Heart left ventricle (tissue), 16 donors: Measurements from ENCODE around the gene KRTAP16-1. TPM values are rescaled to one million over a fixed set of nuclear protein-coding genes. Genes with fewer than 3 reads are reported as not detected.

ENCODE experiments used
- ATAC-seq, 4 donors: fragments of 200-7000 bp; cut with Tn5 transposase; one replicate each; pipeline ENCODE4 v1.9.1; 2020 to 2022; ENCODE audit warnings: moderate library complexity in 4 of 4, mild to moderate bottlenecking in 3 of 4, moderate number of reproducible peaks in 1 of 4
- DNase-seq, 5 donors: peaks; one replicate each; pipeline ENCODE4 v3.0.0-alpha.2; 2020
- H3K27ac ChIP-seq, 12 donors: fragments of 200-600 bp; sonication (generic) in 4 of 12; one replicate each; pipeline versions ENCODE4 v1.5.0 to v1.8.0; 2016 to 2022; ENCODE audit warnings: mild to moderate bottlenecking in 2 of 12
- H3K27me3 ChIP-seq, 9 donors: fragments of 200-600 bp; sonication (generic) in 2 of 9; one replicate each; pipeline versions ENCODE4 v1.5.1 to v1.8.0; 2016 to 2022; ENCODE audit warnings: mild to moderate bottlenecking in 3 of 9
- H3K36me3 ChIP-seq, 9 donors: fragments of 200-600 bp; sonication (generic) in 2 of 9; one replicate each; pipeline versions ENCODE4 v1.5.0 to v1.8.0; 2018 to 2022; ENCODE audit warnings: mild to moderate bottlenecking in 2 of 9
- H3K4me1 ChIP-seq, 12 donors: fragments of 200-600 bp; sonication (generic) in 4 of 12; one replicate each; pipeline versions ENCODE4 v1.5.0 to v1.8.0; 2016 to 2022; ENCODE audit warnings: mild to moderate bottlenecking in 3 of 12
- H3K4me3 ChIP-seq, 12 donors: fragments of 200-600 bp; sonication (generic) in 4 of 12; one replicate each; pipeline versions ENCODE4 v1.5.0 to v1.8.0; 2017 to 2022; ENCODE audit warnings: mild to moderate bottlenecking in 9 of 12, moderate library complexity in 4 of 12
- H3K9me3 ChIP-seq, 12 donors: fragments of 200-600 bp; sonication (generic) in 4 of 12; one replicate each; pipeline versions ENCODE4 v1.5.0 to v1.8.0; 2016 to 2022; ENCODE audit warnings: mild to moderate bottlenecking in 1 of 12
- POLR2A ChIP-seq, 2 donors: fragments of 450-650 bp; IDR thresholded peaks; one replicate each; pipeline ENCODE4 v1.6.1; 2017; ENCODE audit warnings: antibody characterized with exemption in 2 of 2, mild to moderate bottlenecking in 2 of 2, moderate library complexity in 2 of 2
- WGBS, 4 donors: extraction: QIAGEN DNeasy Blood & Tissue Kit in 2 of 4; methylation state at CpG; one replicate each; pipeline versions ENCODE4 v1.1.5 to v1.1.7; 2013 to 2018; 5-methylcytosine and 5-hydroxymethylcytosine counted together
- intact Hi-C, 10 donors: fragments of 100-400 bp; cut with DNase I; formaldehyde crosslinking; loops; one replicate each; pipeline versions ENCODE4 v1.11.1 to v1.14.2; 2022
- polyA plus RNA-seq, 2 donors: library from polyadenylated mRNA; stranded (reverse); fragments of 200-250 nt; gene quantifications; one replicate each; pipeline ENCODE4 v1.2.3, GENCODE V29; 2013
- total RNA-seq, 9 donors: library from RNA; depleted of rRNA in 2 of 9; stranded (reverse); fragments of >200 nt in 2 of 9; fragmentation: NEBNext Ultra II Directional in 3 of 9; extraction: Animal tissue kit (Norgen Biotek cat#: 25700) in 3 of 9; gene quantifications; one replicate each; pipeline versions ENCODE4 v1.1.0 to v1.2.4, GENCODE V29; 2016 to 2023
- TF ChIP-seq, protein P1 (sequence below), 12 donors: fragments of 200-600 bp; sonication (generic) in 4 of 12; IDR thresholded peaks; one replicate each; pipeline versions ENCODE4 v1.5.0 to v1.8.0; 2018 to 2022; ENCODE audit warnings: antibody characterized with exemption in 12 of 12, mild to moderate bottlenecking in 5 of 12
- donor health status: ischemic (EF 13 %, LVEDD 7.1; RV severe dilation, severe dysfunction).
- donor health status: healthy with polysubstance abuse.
- donor health status: DM: no; HTN: yes; CAD: no.
- donor health status: DM: no; HTN: no; CAD: no.
- donor health status: ischemic (EF 25% LVEDD 6.9; RV normal size, moderate dysfunction).
- donor health status: ischemic (EF 25% LVEDD 5.7; RV mildly dilated, moderate dysfunction).
- donor health status: healthy.
- donor health status: DM: yes; HTN: yes; CAD: no.
- donor health status: ischemic (EF 35%, LVEDD 5.7; RV mildly dilated, moderate dysfunction).
- donor health status: nonischemic (EF 11% LVEDD 7.7; RV severe dilation, severe dysfunction).
- donor health status: DM: yes; HTN: yes; CAD: no.
- donor health status: PGD.
- donor health status: ischemic (EF 29% LVEDD 5.4; RV normal size, mild dysfunction).
- donor health status: nonischemic (EF 23%, LVEDD 6.1; RV moderate dilation, normal function).

The KRTAP16-1 gene
- total and polyA plus RNA-seq, 11 donors, result not detected

DNA sequence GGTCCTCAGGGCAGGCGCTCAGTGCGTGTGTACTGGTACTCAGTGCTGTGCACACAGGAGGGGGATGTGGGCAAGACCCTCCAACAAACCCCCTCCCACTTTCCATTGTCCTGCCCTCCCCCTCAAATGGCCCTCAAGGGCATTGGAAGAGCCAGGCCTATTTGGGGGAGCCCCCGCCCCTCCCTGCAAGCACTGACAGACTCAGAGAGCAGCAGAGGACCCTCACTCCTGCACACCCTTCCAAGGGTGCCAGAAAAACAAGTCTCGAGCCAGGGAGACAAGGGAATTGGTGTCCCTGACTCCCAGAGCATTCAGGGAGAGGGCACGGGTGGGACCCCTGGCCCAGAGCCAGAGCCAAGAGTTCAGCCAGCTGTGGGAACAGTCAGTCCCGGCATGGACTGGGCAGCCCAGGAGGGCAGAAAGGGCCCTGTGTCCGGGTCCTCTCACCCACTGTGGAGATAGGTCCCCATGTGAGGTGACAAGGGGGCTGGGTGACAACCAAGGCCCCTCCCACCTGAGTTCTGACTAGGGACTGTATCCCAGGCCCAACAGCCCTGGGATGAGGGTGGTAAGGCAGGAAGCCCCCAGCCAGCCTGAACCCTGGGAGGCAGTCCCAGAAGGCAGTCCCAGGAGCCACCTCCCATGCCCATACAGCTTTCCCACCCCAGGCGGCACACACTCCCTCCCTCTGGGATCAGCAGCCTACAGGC lies 18.5 kb upstream of the KRTAP16-1 start:
- TF ChIP-seq, protein P1, sequence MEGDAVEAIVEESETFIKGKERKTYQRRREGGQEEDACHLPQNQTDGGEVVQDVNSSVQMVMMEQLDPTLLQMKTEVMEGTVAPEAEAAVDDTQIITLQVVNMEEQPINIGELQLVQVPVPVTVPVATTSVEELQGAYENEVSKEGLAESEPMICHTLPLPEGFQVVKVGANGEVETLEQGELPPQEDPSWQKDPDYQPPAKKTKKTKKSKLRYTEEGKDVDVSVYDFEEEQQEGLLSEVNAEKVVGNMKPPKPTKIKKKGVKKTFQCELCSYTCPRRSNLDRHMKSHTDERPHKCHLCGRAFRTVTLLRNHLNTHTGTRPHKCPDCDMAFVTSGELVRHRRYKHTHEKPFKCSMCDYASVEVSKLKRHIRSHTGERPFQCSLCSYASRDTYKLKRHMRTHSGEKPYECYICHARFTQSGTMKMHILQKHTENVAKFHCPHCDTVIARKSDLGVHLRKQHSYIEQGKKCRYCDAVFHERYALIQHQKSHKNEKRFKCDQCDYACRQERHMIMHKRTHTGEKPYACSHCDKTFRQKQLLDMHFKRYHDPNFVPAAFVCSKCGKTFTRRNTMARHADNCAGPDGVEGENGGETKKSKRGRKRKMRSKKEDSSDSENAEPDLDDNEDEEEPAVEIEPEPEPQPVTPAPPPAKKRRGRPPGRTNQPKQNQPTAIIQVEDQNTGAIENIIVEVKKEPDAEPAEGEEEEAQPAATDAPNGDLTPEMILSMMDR (IDR thresholded peaks at IDR 0.05), result no peak
- TF ChIP-seq POLR2A (IDR thresholded peaks at IDR 0.05), result no peak
- Histone ChIP-seq H3K9me3 (no peaks in the 10 kb centered on the region), H3K27me3 (peaks cover 0 to 10% (median 0%) of the 10 kb centered on the region in 9 donors), H3K4me1 (no peaks in the 10 kb centered on the region), H3K4me3 (no peak overlapping the region), H3K36me3 (no peaks in the 10 kb centered on the region), H3K27ac (no peak overlapping the region)
- WGBS, 4 donors, result 74 to 91% (median 76%) methylated on average over 5 to 8 of the region's 8 CpGs
- ATAC-seq (no peak), DNase-seq (no peak)
- intact Hi-C loops, result loop anchor here in 7 of 10 donors (2.0 to 10.0 kb wide), 7 partner anchors 63 to 523 kb away; partner anchors contain the start of gene KRTAP9-6 (in 1 of the 7)

DNA sequence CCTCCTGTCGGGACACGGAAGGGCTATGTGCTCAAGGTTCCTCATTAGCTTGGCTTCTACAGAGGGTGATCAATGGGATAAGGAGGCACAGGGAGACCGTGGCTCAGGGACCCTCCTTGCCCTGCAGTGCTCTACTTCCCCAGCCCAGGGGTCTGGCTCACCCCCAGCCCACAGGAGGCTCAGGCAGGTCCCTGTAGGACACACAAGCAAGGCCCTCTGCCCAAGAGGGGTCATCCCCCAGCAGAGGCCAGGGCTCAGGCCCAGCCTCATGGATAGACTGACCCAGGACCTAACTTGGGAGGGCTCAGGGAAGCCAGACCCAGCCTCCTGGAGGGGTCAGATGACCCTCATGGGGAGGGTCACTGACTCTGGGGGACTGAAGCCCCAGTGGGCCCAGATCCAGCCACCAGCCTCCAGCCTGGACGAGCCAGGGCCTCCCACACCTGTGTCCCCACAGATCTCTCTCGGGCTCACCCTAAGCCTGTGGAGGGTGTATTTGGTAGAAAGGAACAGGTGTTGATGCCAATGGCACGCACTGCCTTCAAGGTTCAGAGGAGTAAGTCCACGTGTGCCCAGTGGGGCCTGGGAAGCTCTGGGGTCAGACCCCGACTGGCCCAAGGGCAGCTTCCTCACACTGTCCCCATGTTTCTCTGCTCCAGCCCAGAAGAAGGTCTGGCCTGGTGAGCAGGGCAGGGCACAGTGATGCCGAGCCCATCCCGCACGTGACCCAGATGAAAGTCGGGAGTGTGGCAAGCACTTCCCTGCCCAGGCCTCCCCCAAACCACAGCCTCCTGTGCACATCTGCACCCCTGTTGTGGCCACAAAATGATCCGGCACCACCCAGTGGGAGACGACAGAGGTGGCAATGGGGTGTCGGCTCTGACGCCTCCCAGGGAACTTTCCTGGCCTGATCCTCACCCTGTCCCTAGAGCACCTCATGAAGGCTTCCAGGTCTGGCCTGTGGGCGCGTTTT lies 17.4 kb upstream of the KRTAP16-1 start:
- Histone ChIP-seq H3K9me3 (no peaks in the 10 kb centered on the region), H3K4me1 (no peaks in the 10 kb centered on the region), H3K27me3 (peaks cover 0 to under 1% (median 0%) of the 10 kb centered on the region in 9 donors), H3K27ac (no peak overlapping the region), H3K4me3 (no peak overlapping the region), H3K36me3 (no peaks in the 10 kb centered on the region)
- TF ChIP-seq POLR2A (IDR thresholded peaks at IDR 0.05), result no peak
- DNase-seq (no peak), ATAC-seq (no peak)
- intact Hi-C loops, result loop anchor here in 6 of 10 donors (5.0 to 10.0 kb wide), 6 partner anchors 62 to 522 kb away; partner anchors contain the start of gene KRTAP9-6 (in 1 of the 6)
- WGBS, 4 donors, result 79 to 87% (median 84%) methylated on average over 10 to 18 of the region's 18 CpGs

DNA sequence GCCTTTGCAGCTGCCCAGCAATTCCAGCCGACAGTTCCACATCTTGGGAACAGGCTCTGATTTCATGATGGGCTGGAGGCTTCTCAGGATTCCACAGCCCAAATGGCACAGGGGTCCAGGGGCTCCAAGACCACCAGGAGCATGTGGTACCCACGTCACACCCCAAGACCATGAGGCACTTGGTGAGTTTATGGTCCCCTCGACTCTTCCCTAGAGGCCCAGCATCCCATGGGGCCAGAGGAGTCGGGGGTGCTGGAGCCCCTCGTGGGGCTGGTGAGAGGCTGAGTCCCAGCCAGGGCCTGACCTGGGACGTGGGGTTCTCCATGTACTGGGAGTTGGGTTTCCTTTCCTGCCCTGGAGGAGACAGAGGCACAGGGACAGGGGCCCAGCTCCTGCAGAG lies 16.5 kb upstream of the KRTAP16-1 start:
- Histone ChIP-seq H3K27me3 (no peaks in the 10 kb centered on the region), H3K36me3 (no peaks in the 10 kb centered on the region), H3K9me3 (peaks cover 0 to under 1% (median 0%) of the 10 kb centered on the region in 12 donors), H3K4me1 (no peaks in the 10 kb centered on the region), H3K27ac (no peak overlapping the region), H3K4me3 (no peak overlapping the region)
- no peak for TF ChIP-seq POLR2A (IDR thresholded peaks at IDR 0.05)
- TF ChIP-seq, protein P1 (IDR thresholded peaks at IDR 0.05), result no peak
- intact Hi-C loops, result loop anchor here in 6 of 10 donors (5.0 to 10.0 kb wide), 6 partner anchors 61 to 521 kb away; partner anchors contain the start of gene KRTAP9-6 (in 1 of the 6)
- DNase-seq (no peak), ATAC-seq (no peak)
- WGBS, 4 donors, result 76 to 89% (median 79%) methylated on average over 3 to 6 of the region's 6 CpGs

DNA sequence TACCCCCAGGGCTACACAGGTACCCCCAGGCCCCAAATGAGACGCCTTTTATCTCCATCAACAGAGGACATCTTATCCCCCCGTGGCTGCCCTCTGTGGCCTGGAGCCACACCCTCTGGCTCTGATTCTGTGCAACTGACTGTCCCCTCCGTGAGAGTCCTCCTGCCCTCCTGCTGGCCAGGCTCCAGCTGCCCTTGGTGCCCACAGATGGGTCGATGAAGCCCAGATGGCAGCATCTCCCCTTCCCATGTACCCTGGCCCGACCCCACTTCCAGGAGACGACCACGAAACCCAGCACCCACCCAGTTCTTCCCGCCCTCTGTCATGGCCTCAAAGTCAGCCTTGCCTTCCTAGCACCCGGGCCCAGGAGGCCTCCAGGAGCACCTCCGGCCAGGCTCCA lies 16.0 kb upstream of the KRTAP16-1 start:
- Histone ChIP-seq H3K27ac (no peak overlapping the region), H3K4me3 (no peak overlapping the region), H3K9me3 (peaks cover 0 to 6% (median under 1%) of the 10 kb centered on the region in 12 donors), H3K27me3 (no peaks in the 10 kb centered on the region), H3K36me3 (no peaks in the 10 kb centered on the region), H3K4me1 (no peaks in the 10 kb centered on the region)
- DNase-seq (no peak), ATAC-seq (no peak)
- TF ChIP-seq POLR2A (IDR thresholded peaks at IDR 0.05), result no peak
- TF ChIP-seq, protein P1 (IDR thresholded peaks at IDR 0.05), result no peak
- WGBS, 4 donors, result 80 to 84% (median 82%) methylated on average over 8 to 10 of the region's 10 CpGs
- intact Hi-C loops, result loop anchor here in 6 of 10 donors (5.0 to 10.0 kb wide), 6 partner anchors 60 to 520 kb away; partner anchors contain the start of gene KRTAP9-6 (in 1 of the 6)
